Brain microvascular endothelial cell (primary cell): ENCODE data around the gene MEPE.

Experiments used
- DNase-seq: peaks from one replicate; pipeline ENCODE4 v3.0.0-alpha.2; 2020
- H3K27ac ChIP-seq: fragments of 250-450 bp; sonication (Bioruptor Pico); 2 replicates; pipeline ENCODE4 v1.5.1; 2020; ENCODE audit warnings: mild to moderate bottlenecking, moderate library complexity
- H3K27me3 ChIP-seq: fragments of 250-450 bp; sonication (Bioruptor Pico); replicated peaks from 2 replicates; pipeline ENCODE4 v1.5.1; 2020; ENCODE audit warnings: mild to moderate bottlenecking
- H3K36me3 ChIP-seq: fragments of 250-450 bp; sonication (Bioruptor Pico); replicated peaks from 2 replicates; pipeline ENCODE4 v1.5.1; 2020; ENCODE audit warnings: mild to moderate bottlenecking
- H3K4me3 ChIP-seq: 2 replicates; pipeline ENCODE4 v1.5.1; 2011; ENCODE audit warnings: low read depth, mild to moderate bottlenecking, control low read depth, low read length, moderate library complexity
- CTCF ChIP-seq: IDR thresholded peaks from 2 replicates; pipeline ENCODE4 v1.5.1; 2011; ENCODE audit warnings: low read depth, mild to moderate bottlenecking, moderate library complexity, low read length, control low read depth, inconsistent platforms; ENCODE audit errors: missing control alignments
- in situ Hi-C: cut with HindIII; loops from 2 replicates; pipeline ENCODE4 v1.10.0; 2017; ENCODE audit warnings: low sequenced_read_pairs, low pct_ligation_motif_present

Gene MEPE

GRCh38 chr4:87803421-87803820 lies 29.3 kb upstream of the MEPE start:
- no peak for TF ChIP-seq CTCF
- in situ Hi-C loops: no loop called here
- Histone ChIP-seq H3K27me3 (no peaks in the 10 kb centered on the region), H3K36me3 (no peaks in the 10 kb centered on the region), H3K4me3 (no peak overlapping the region), H3K27ac (no peak overlapping the region)
- no peak for DNase-seq

- Histone ChIP-seq H3K27me3 (no peaks in the 10 kb centered on the region), H3K4me3 (no peak overlapping the region), H3K27ac (no peak overlapping the region), H3K36me3 (no peaks in the 10 kb centered on the region)
- TF ChIP-seq CTCF: no peak
- in situ Hi-C loops: no loop called here
- DNase-seq: no peak
Observed at GRCh38 chr4:87804871-87805270, 27.9 kb upstream of the MEPE start.

- Histone ChIP-seq H3K36me3 (no peaks in the 10 kb centered on the region), H3K27me3 (no peaks in the 10 kb centered on the region), H3K27ac (peak overlapping the region; percentile 64), H3K4me3 (no peak overlapping the region)
- in situ Hi-C loops: no loop called here
- no peak for TF ChIP-seq CTCF
- DNase-seq: no peak
Observed at GRCh38 chr4:87805971-87806370, 26.8 kb upstream of the MEPE start.

GRCh38 chr4:87806520-87806919 lies 26.2 kb upstream of the MEPE start:
- in situ Hi-C loops: no loop called here
- peak; percentile 60 for DNase-seq
- H3K36me3 ChIP-seq: no peaks in the 10 kb centered on the region
- peak overlapping the region; percentile 64 for H3K27ac ChIP-seq
- H3K4me3 ChIP-seq: no peak overlapping the region
- no peak for TF ChIP-seq CTCF
- H3K27me3 ChIP-seq: no peaks in the 10 kb centered on the region

GRCh38 chr4:87807402-87807801 lies 25.4 kb upstream of the MEPE start:
- no peak for DNase-seq
- no peak overlapping the region for H3K27ac ChIP-seq
- H3K27me3 ChIP-seq: no peaks in the 10 kb centered on the region
- no peak overlapping the region for H3K4me3 ChIP-seq
- in situ Hi-C loops: no loop called here
- no peak for TF ChIP-seq CTCF
- H3K36me3 ChIP-seq: no peaks in the 10 kb centered on the region

- no peak for DNase-seq
- Histone ChIP-seq H3K27me3 (no peaks in the 10 kb centered on the region), H3K27ac (no peak overlapping the region), H3K4me3 (no peak overlapping the region), H3K36me3 (no peaks in the 10 kb centered on the region)
- in situ Hi-C loops: no loop called here
- no peak for TF ChIP-seq CTCF
Observed at GRCh38 chr4:87811977-87812376, 20.8 kb upstream of the MEPE start.
